Bone marrow (tissue), 2 donors: ENCODE results near the gene SNX20.

ENCODE experiments used
- DNase-seq, 2 donors: peaks; one replicate each; lab custom pipeline; 2025; lab: John Stamatoyannopoulos, UW

The SNX20 gene

GRCh38 chr16:50681021-50681885 is at the start of gene SNX20:
Gene SNX20 (minus strand): TSS chr16:50681312. CDS start chr16:50677526, 3,786 bp downstream.
- peak; percentile 20 to 68 for DNase-seq

- no peak for DNase-seq
Measured at GRCh38 chr16:50724306-50724705, 43.2 kb upstream of the SNX20 start.

- no peak for DNase-seq
Measured at GRCh38 chr16:50722960-50723359, 41.8 kb upstream of the SNX20 start.

GRCh38 chr16:50722405-50722737 is 41.3 kb upstream of the SNX20 start:
- no peak for DNase-seq

- peak in 1 of 2 donors; percentile 65 for DNase-seq
Measured at GRCh38 chr16:50721549-50722404, 40.7 kb upstream of the SNX20 start.

- no peak for DNase-seq
Measured at GRCh38 chr16:50719401-50720337, 38.6 kb upstream of the SNX20 start.

- no peak for DNase-seq
Measured at GRCh38 chr16:50718761-50719400, 37.8 kb upstream of the SNX20 start.

GRCh38 chr16:50718061-50718760 is 37.1 kb upstream of the SNX20 start:
- no peak for DNase-seq

- DNase-seq: no peak
Measured at GRCh38 chr16:50717494-50717893, 36.4 kb upstream of the SNX20 start.

- no peak for DNase-seq
Measured at GRCh38 chr16:50717091-50717490, 36.0 kb upstream of the SNX20 start.

GRCh38 chr16:50712956-50713355 is 31.8 kb upstream of the SNX20 start:
- DNase-seq: no peak

- no peak for DNase-seq
Measured at GRCh38 chr16:50712560-50712898, 31.4 kb upstream of the SNX20 start.

GRCh38 chr16:50711862-50712559 is 30.9 kb upstream of the SNX20 start:
- no peak for DNase-seq

- no peak for DNase-seq
Measured at GRCh38 chr16:50711040-50711439, 29.9 kb upstream of the SNX20 start.

- DNase-seq: no peak
Measured at GRCh38 chr16:50709980-50710379, 28.9 kb upstream of the SNX20 start.

GRCh38 chr16:50709061-50709684 is 28.1 kb upstream of the SNX20 start:
- DNase-seq: peak; percentile 22 to 80

GRCh38 chr16:50708373-50709060 is 27.4 kb upstream of the SNX20 start:
- no peak for DNase-seq

GRCh38 chr16:50706250-50706649 is 25.1 kb upstream of the SNX20 start:
- DNase-seq: no peak

- no peak for DNase-seq
Measured at GRCh38 chr16:50705436-50706110, 24.5 kb upstream of the SNX20 start.
